ENCODE measurements around the gene MYL12B. TPM values are rescaled to one million over a fixed set of nuclear protein-coding genes. Genes with fewer than 3 reads are reported as not detected.

MYL12B gene
- total and polyA plus RNA-seq, 10 donors = 176 to 371 (median 245) TPM

DNA sequence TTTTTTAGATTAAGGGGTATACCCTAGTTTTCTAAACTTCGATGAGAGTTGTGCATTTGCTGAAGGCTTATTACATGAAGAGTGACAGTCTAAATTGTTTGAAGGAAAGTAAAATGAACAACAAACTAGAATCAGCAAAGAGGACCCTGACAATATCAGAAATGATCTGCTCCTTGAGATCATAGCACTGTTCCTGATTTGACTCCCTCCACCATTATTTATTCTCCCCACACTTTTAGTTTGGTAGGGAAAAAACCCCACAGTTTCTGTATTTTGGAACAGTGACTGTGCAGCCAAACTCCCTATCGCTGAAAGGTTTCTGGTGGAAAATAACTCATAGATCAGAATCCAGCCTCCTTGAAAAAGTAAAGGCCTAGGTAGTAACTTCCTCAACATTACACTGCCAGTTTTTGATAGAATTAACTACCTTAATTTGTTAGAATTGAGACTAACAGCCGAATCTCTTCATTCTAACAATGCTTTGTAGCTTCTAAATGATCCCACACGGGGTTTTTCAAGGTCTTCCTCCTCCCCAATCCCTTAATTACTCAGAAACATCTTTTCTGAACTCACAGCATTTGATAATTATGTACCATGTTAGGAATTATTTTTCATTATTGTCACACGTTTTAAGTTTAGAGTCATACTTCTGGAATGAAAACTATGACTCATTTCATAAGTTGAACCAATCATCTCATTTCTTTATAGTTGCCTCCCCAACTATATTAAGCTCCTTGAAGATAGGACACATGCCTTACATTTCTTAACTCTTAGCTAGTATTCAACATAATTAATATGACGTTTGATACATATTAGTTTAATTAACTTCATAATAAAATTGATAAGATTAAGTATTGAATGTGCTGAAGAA is 11.5 kb upstream of the MYL12B start:
- TF ChIP-seq CTCF (IDR thresholded peaks at IDR 0.05 in 8 of 11, conservative IDR thresholded peaks at IDR 0.05 in 3 of 11) = no peak
- TF ChIP-seq POLR2AphosphoS5 (IDR thresholded peaks at IDR 0.05) = no peak
- TF ChIP-seq POLR2A (IDR thresholded peaks at IDR 0.05) = no peak
- Histone ChIP-seq H3K4me3 (peak overlapping the region in 7 of 8 donors; percentile 17 to 98 (median 88)), H3K4me1 (peaks cover 64 to 86% (median 80%) of the 10 kb centered on the region in 6 donors), H3K9me3 (no peaks in the 10 kb centered on the region), H3K27ac (peak overlapping the region in 7 of 8 donors; percentile 37 to 100 (median 99)), H3K27me3 (replicated peaks in 1 of 7) (no peaks in the 10 kb centered on the region), H3K36me3 (peaks cover 6 to 44% (median 26%) of the 10 kb centered on the region in 6 donors)
- DNase-seq = no peak
- WGBS, 5 donors = 31 to 49% (median 40%) methylated on average over 6 of the region's 6 CpGs
- intact Hi-C loops (cut with DNase I; ENCODE audit: low total_unique reads) = no loop called here

- no peak for TF ChIP-seq CTCF (IDR thresholded peaks at IDR 0.05 in 8 of 11, conservative IDR thresholded peaks at IDR 0.05 in 3 of 11)
- TF ChIP-seq POLR2A (IDR thresholded peaks at IDR 0.05) = no peak
- no peak for TF ChIP-seq POLR2AphosphoS5 (IDR thresholded peaks at IDR 0.05)
These were observed 10.5 kb upstream of the MYL12B start for GRCh38 chr18:3251249-3251962.

DNA sequence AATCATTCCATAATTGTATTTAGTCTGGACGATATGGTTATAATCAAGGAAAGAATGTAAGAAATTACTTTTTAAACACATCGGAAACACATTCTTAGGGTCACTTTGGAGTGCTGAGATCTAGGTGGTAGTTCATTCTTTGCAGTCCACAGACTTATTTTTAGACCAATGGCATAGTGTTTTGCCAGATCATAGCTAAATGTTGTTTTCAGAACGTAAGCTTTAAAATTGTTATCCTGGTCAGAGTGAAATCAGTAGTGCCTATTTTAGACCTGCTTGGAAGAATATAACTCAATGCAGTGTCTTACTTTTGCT is 10.0 kb upstream of the MYL12B start:
- no peaks in the 10 kb centered on the region for H3K27me3 ChIP-seq (replicated peaks in 1 of 7)
- peak overlapping the region in 7 of 8 donors; percentile 37 to 100 (median 99) for H3K27ac ChIP-seq
- H3K36me3 ChIP-seq = peaks cover 7 to 59% (median 36%) of the 10 kb centered on the region in 6 donors
- 65 to 70% (median 69%) methylated on average over 3 of the region's 3 CpGs for WGBS, 5 donors
- peak overlapping the region in 2 of 8 donors; percentile 1 to 88 for H3K4me3 ChIP-seq
- no peak for TF ChIP-seq POLR2AphosphoS5 (IDR thresholded peaks at IDR 0.05)
- TF ChIP-seq POLR2A (IDR thresholded peaks at IDR 0.05) = no peak
- no peak for TF ChIP-seq CTCF (IDR thresholded peaks at IDR 0.05 in 8 of 11, conservative IDR thresholded peaks at IDR 0.05 in 3 of 11)
- no peaks in the 10 kb centered on the region for H3K9me3 ChIP-seq
- intact Hi-C loops (cut with DNase I; ENCODE audit: low total_unique reads) = no loop called here
- H3K4me1 ChIP-seq = peaks cover 68 to 86% (median 81%) of the 10 kb centered on the region in 6 donors
- DNase-seq = no peak

More at GRCh38 chr18:3251249-3251962, 10.5 kb upstream of the MYL12B start:
- 55 to 71% (median 63%) methylated on average over 8 of the region's 8 CpGs for WGBS, 5 donors
- H3K4me3 ChIP-seq = peak overlapping the region in 3 of 8 donors; percentile 1 to 88 (median 8)
- H3K27ac ChIP-seq = peak overlapping the region in 7 of 8 donors; percentile 37 to 100 (median 99)
- H3K36me3 ChIP-seq = peaks cover 7 to 53% (median 34%) of the 10 kb centered on the region in 6 donors
- no peak for DNase-seq
- H3K27me3 ChIP-seq (replicated peaks in 1 of 7) = no peaks in the 10 kb centered on the region
- intact Hi-C loops (cut with DNase I; ENCODE audit: low total_unique reads) = no loop called here
- H3K4me1 ChIP-seq = peaks cover 68 to 86% (median 81%) of the 10 kb centered on the region in 6 donors
- H3K9me3 ChIP-seq = no peaks in the 10 kb centered on the region

All from spleen (tissue), 11 donors.